HCT116 (cell line): ENCODE measurements around the gene FBXL4. TPM values are rescaled to one million over a fixed set of nuclear protein-coding genes. Genes with fewer than 3 reads are reported as not detected.

Source experiments
- ATAC-seq: fragments of 200-7000 bp; cut with Tn5 transposase; 2 replicates; pipeline ENCODE4 v1.9.1; 2020; ENCODE audit warnings: mild to moderate bottlenecking, moderate library complexity
- BruUV-seq: library from RNA; stranded (reverse); fragments of 400-500 nt; replicated peaks from 2 replicates; lab custom pipeline; 2021; lab: Mats Ljungman, UMichigan
- CTCF ChIA-PET: fragments of 300-600 bp; sonication (Branson Sonifier 250); formaldehyde crosslinking; loops from one replicate; lab custom pipeline; 2021; ENCODE audit warnings: antibody characterized with exemption; lab: Charles Lee
- POLR2A ChIA-PET: fragments of 300-600, 350-600 bp; sonication (Branson Sonifier 250); formaldehyde crosslinking; loops from one replicate; lab custom pipeline; 2021; ENCODE audit warnings: antibody characterized with exemption; lab: Charles Lee
- RAD21 ChIA-PET, 2 experiments: fragments of 300-600 bp; sonication (Branson Sonifier 250); formaldehyde crosslinking; loops; one replicate each; lab custom pipeline; 2023; ENCODE audit warnings: low total read pairs in 2 of 2; ENCODE audit not compliant: uncharacterized antibody in 2 of 2, unreplicated experiment in 2 of 2, low non-redundant PET in 1 of 2; lab: Charles Lee
- DNase-seq: peaks from one replicate; pipeline ENCODE4 v3.0.0-alpha.2; 2010; ENCODE audit warnings: low read depth, low spot score
- H2AFZ ChIP-seq: fragments of 200-600 bp; shearing (Covaris generic), sonication (generic); 2 replicates; pipeline ENCODE4 v1.6.1; 2017; ENCODE audit warnings: low read depth, mixed run types, mixed read lengths, antibody characterized with exemption, low read length; ENCODE audit not compliant: poor library complexity, severe bottlenecking
- H3K27ac ChIP-seq: 2 replicates; pipeline ENCODE4 v1.5.1; 2012; ENCODE audit warnings: low read depth, low read length
- H3K27me3 ChIP-seq: fragments of 200-600 bp; sonication (generic); 2 replicates; pipeline ENCODE4 v1.6.1; 2016; ENCODE audit warnings: mixed run types, low read length, mixed read lengths; ENCODE audit not compliant: insufficient read depth
- H3K36me3 ChIP-seq, 2 experiments: fragments of 200-500 bp in 1 of 2; fragments of 200-600 bp in 1 of 2; sonication (Bioruptor generic) in 1 of 2; sonication (generic) in 1 of 2; 2 replicates each; pipeline versions ENCODE4 v1.5.1 to v1.6.1; 2014 to 2016; ENCODE audit warnings: low read length in 2 of 2, inconsistent platforms in 1 of 2, mixed read lengths in 1 of 2, mixed run types in 1 of 2; ENCODE audit not compliant: insufficient read depth in 2 of 2, control insufficient read depth in 1 of 2
- H3K4me1 ChIP-seq, 2 experiments: fragments of 200-600 bp in 1 of 2; sonication (generic) in 1 of 2; 2 replicates each; pipeline versions ENCODE4 v1.5.1 to v1.6.1; 2012 to 2017; ENCODE audit warnings: low read length in 2 of 2, inconsistent platforms in 1 of 2, mild to moderate bottlenecking in 1 of 2, mixed read lengths in 1 of 2, mixed run types in 1 of 2, moderate library complexity in 1 of 2; ENCODE audit not compliant: insufficient read depth in 2 of 2, control insufficient read depth in 1 of 2
- H3K4me2 ChIP-seq: fragments of 200-600 bp; sonication (generic); 2 replicates; pipeline ENCODE4 v1.6.1; 2017; ENCODE audit warnings: mixed run types, low read length, mixed read lengths
- H3K4me3 ChIP-seq, 2 experiments: fragments of 200-600 bp in 1 of 2; sonication (generic) in 1 of 2; replicated peaks in 1 of 2; 2 replicates each; pipeline ENCODE4 v1.5.1; 2011 to 2016; ENCODE audit warnings: low read length in 2 of 2, control low read depth in 1 of 2, low read depth in 1 of 2, mild to moderate bottlenecking in 1 of 2, mixed read lengths in 1 of 2, mixed run types in 1 of 2
- H3K79me2 ChIP-seq: fragments of 200-600 bp; sonication (generic); 2 replicates; pipeline ENCODE4 v1.6.1; 2017; ENCODE audit warnings: mild to moderate bottlenecking, mixed run types, low read length, moderate library complexity, mixed read lengths; ENCODE audit not compliant: insufficient read depth
- H3K9ac ChIP-seq: fragments of 200-600 bp; sonication (generic); 2 replicates; pipeline ENCODE4 v1.6.1; 2016; ENCODE audit warnings: low read length, mixed read lengths
- H3K9me2 ChIP-seq: fragments of 200-600 bp; sonication (generic), shearing (Covaris generic); 2 replicates; pipeline ENCODE4 v1.6.1; 2017; ENCODE audit warnings: mixed run types, mild to moderate bottlenecking, moderate library complexity; ENCODE audit not compliant: insufficient read depth
- H3K9me3 ChIP-seq, 2 experiments: fragments of 200-500 bp in 1 of 2; fragments of 200-600 bp in 1 of 2; sonication (Bioruptor generic) in 1 of 2; sonication (generic) in 1 of 2; 2 replicates each; pipeline ENCODE4 v1.6.1; 2014 to 2017; ENCODE audit warnings: low read length in 2 of 2, mixed read lengths in 2 of 2, inconsistent platforms in 1 of 2, low read depth in 1 of 2, mild to moderate bottlenecking in 1 of 2, mixed run types in 1 of 2, moderate library complexity in 1 of 2; ENCODE audit not compliant: control insufficient read depth in 1 of 2, insufficient read depth in 1 of 2
- H4K20me1 ChIP-seq: fragments of 200-600 bp; sonication (generic), shearing (Covaris generic); 2 replicates; pipeline ENCODE4 v1.6.1; 2017; ENCODE audit warnings: mixed run types, mild to moderate bottlenecking, moderate library complexity; ENCODE audit not compliant: insufficient read depth
- ATF3 ChIP-seq: IDR thresholded peaks from 2 replicates; pipeline ENCODE4 v1.6.1; 2012
- CBX3 ChIP-seq: IDR thresholded peaks from 2 replicates; pipeline ENCODE4 v1.6.1; 2012; ENCODE audit warnings: low read depth
- CEBPB ChIP-seq: IDR thresholded peaks from 2 replicates; pipeline ENCODE4 v1.6.1; 2012; ENCODE audit warnings: low read depth
- CTCF ChIP-seq, 3 experiments: fragments of 200-600 bp in 1 of 3; sonication (generic) in 1 of 3; IDR thresholded peaks in 2 of 3; conservative IDR thresholded peaks in 1 of 3; 2 replicates each; pipeline ENCODE4 v1.5.1; 2012 to 2017; ENCODE audit warnings: low read depth in 2 of 3, low read length in 2 of 3, antibody characterized with exemption in 1 of 3, borderline replicate concordance in 1 of 3, control low read depth in 1 of 3, mild to moderate bottlenecking in 1 of 3, mixed read lengths in 1 of 3, mixed run types in 1 of 3, moderate library complexity in 1 of 3; ENCODE audit not compliant: insufficient read depth in 1 of 3
- EGR1 ChIP-seq: IDR thresholded peaks from 2 replicates; pipeline ENCODE4 v1.6.1; 2012; ENCODE audit warnings: low read depth
- ELF1 ChIP-seq: IDR thresholded peaks from 2 replicates; pipeline ENCODE4 v1.6.1; 2012; ENCODE audit warnings: low read depth, borderline replicate concordance
- EZH2 ChIP-seq: fragments of 200-600 bp; sonication (generic); IDR thresholded peaks from 2 replicates; pipeline ENCODE4 v1.6.1; 2017; ENCODE audit warnings: antibody characterized with exemption, mixed run types
- FOSL1 ChIP-seq: IDR thresholded peaks from 2 replicates; pipeline ENCODE4 v1.6.1; 2012; ENCODE audit warnings: low read depth
- POLR2A ChIP-seq: IDR thresholded peaks from 2 replicates; pipeline ENCODE4 v1.7.0; 2011; ENCODE audit warnings: borderline replicate concordance; ENCODE audit not compliant: insufficient read depth, insufficient read length; ENCODE audit errors: extremely low read depth
- RAD21 ChIP-seq: IDR thresholded peaks from 2 replicates; pipeline ENCODE4 v1.6.1; 2012; ENCODE audit warnings: low read depth, mild to moderate bottlenecking
- SP1 ChIP-seq: IDR thresholded peaks from 2 replicates; pipeline ENCODE4 v1.6.1; 2012; ENCODE audit warnings: low read depth
- TCF7L2 ChIP-seq: IDR thresholded peaks from 2 replicates; pipeline ENCODE4 v1.7.0; 2011; ENCODE audit warnings: borderline replicate concordance, inconsistent platforms; ENCODE audit not compliant: insufficient read depth, insufficient read length; ENCODE audit errors: extremely low read depth
- YY1 ChIP-seq: IDR thresholded peaks from 2 replicates; pipeline ENCODE4 v1.6.1; 2011; ENCODE audit warnings: low read length, low read depth, moderate library complexity, mild to moderate bottlenecking; ENCODE audit not compliant: insufficient replicate concordance; ENCODE audit errors: extremely low read depth
- intact Hi-C: fragments of 100-400 bp; cut with micrococcal nuclease; formaldehyde crosslinking; loops from 2 replicates; pipeline ENCODE4 v1.10.0; 2022
- total RNA-seq: library from RNA; stranded (reverse); gene quantifications from one replicate; pipeline ENCODE4 v1.2.1, GENCODE V29; 2021; ENCODE audit not compliant: unreplicated experiment
- TF ChIP-seq, protein P1 (sequence below): IDR thresholded peaks from 2 replicates; pipeline ENCODE4 v1.6.1; 2012
- TF ChIP-seq, protein P2 (sequence below): IDR thresholded peaks from 2 replicates; pipeline ENCODE4 v1.6.1; 2012; ENCODE audit warnings: low read depth

The FBXL4 gene
- total RNA-seq, 1 experiment from 2014 or later, result 15.7 TPM

- Histone ChIP-seq H3K9me3 (no peaks in the 10 kb centered on the region), H3K4me2 (no peak overlapping the region), H3K9me2 (no peaks in the 10 kb centered on the region), H3K27ac (no peak overlapping the region), H3K4me1 (no peaks in the 10 kb centered on the region), H3K9ac (no peak overlapping the region), H3K4me3 (no peak overlapping the region), H3K79me2 (no peaks in the 10 kb centered on the region), H3K36me3 (no peaks in the 10 kb centered on the region), H3K27me3 (peaks cover 7% of the 10 kb centered on the region; the same call in 1 of the 2 replicates), H4K20me1 (no peaks in the 10 kb centered on the region), H2AFZ (no peak overlapping the region)
- POLR2A ChIA-PET, result no interaction called here
- TF ChIP-seq EZH2 (no peak), RAD21 (no peak), ATF3 (no peak), CTCF (IDR thresholded peaks at IDR 0.05 in 2 of 3, conservative IDR thresholded peaks at IDR 0.05 in 1 of 3; ENCODE audit: borderline replicate concordance in 1 of 3, insufficient read depth in 1 of 3, low read depth in 2 of 3, low read length in 2 of 3) (no peak), POLR2A (no peak), EGR1 (no peak), FOSL1 (no peak), YY1 (no peak), ELF1 (no peak), CBX3 (no peak), TCF7L2 (no peak), SP1 (no peak), CEBPB (no peak)
- TF ChIP-seq, protein P1, sequence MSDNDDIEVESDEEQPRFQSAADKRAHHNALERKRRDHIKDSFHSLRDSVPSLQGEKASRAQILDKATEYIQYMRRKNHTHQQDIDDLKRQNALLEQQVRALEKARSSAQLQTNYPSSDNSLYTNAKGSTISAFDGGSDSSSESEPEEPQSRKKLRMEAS, result no peak
- TF ChIP-seq, protein P2, sequence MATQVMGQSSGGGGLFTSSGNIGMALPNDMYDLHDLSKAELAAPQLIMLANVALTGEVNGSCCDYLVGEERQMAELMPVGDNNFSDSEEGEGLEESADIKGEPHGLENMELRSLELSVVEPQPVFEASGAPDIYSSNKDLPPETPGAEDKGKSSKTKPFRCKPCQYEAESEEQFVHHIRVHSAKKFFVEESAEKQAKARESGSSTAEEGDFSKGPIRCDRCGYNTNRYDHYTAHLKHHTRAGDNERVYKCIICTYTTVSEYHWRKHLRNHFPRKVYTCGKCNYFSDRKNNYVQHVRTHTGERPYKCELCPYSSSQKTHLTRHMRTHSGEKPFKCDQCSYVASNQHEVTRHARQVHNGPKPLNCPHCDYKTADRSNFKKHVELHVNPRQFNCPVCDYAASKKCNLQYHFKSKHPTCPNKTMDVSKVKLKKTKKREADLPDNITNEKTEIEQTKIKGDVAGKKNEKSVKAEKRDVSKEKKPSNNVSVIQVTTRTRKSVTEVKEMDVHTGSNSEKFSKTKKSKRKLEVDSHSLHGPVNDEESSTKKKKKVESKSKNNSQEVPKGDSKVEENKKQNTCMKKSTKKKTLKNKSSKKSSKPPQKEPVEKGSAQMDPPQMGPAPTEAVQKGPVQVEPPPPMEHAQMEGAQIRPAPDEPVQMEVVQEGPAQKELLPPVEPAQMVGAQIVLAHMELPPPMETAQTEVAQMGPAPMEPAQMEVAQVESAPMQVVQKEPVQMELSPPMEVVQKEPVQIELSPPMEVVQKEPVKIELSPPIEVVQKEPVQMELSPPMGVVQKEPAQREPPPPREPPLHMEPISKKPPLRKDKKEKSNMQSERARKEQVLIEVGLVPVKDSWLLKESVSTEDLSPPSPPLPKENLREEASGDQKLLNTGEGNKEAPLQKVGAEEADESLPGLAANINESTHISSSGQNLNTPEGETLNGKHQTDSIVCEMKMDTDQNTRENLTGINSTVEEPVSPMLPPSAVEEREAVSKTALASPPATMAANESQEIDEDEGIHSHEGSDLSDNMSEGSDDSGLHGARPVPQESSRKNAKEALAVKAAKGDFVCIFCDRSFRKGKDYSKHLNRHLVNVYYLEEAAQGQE, result no peak
- CTCF ChIA-PET, result no interaction called here
- intact Hi-C loops, result no loop called here
- ATAC-seq (no peak), DNase-seq (no peak)
- RAD21 ChIA-PET, result no interaction called here
- BruUV-seq, result no TSS peak
These were observed 22.7 kb upstream of the FBXL4 start for GRCh38 chr6:98970469-98970868.
